Esophagus muscularis mucosa (tissue), 3 donors: Measurements from ENCODE around the gene ACOXL.

Experiments
- CTCF ChIP-seq, 3 experiments: fragments of 200-600 bp in 2 of 3; fragments of 450-650 bp in 1 of 3; sonication (generic) in 2 of 3; IDR thresholded peaks; one replicate each; pipeline ENCODE4 v1.5.1; 2017 to 2019; ENCODE audit warnings: antibody characterized with exemption in 3 of 3, mild to moderate bottlenecking in 2 of 3, moderate library complexity in 1 of 3
- POLR2A ChIP-seq: fragments of 450-650 bp; IDR thresholded peaks from one replicate; pipeline ENCODE4 v1.6.1; 2017; ENCODE audit warnings: antibody characterized with exemption, moderate library complexity, mild to moderate bottlenecking, low read depth
- POLR2AphosphoS5 ChIP-seq, 2 donors: sonication (generic); formaldehyde crosslinking; IDR thresholded peaks; one replicate each; pipeline ENCODE4 v1.6.1; 2017; ENCODE audit warnings: antibody characterized with exemption in 2 of 2

GRCh38 chr2:110875384-110875725 lies 143.0 kb downstream of the ACOXL start:
- no peak for TF ChIP-seq POLR2AphosphoS5 (IDR thresholded peaks at IDR 0.05)
- TF ChIP-seq CTCF (IDR thresholded peaks at IDR 0.05): no peak
- TF ChIP-seq POLR2A: no peak
